Coronary artery (tissue), 2 donors: ENCODE results near the gene GSPT1.

ENCODE experiments used
- DNase-seq: peaks from one replicate; pipeline ENCODE4 v3.0.0-alpha.2; 2017; ENCODE audit warnings: low spot score
- H3K27ac ChIP-seq, 2 donors: fragments of 200-600 bp; sonication (generic); one replicate each; pipeline ENCODE4 v1.5.1; 2016 to 2019
- H3K4me3 ChIP-seq: fragments of 200-600 bp; sonication (generic); 2 replicates; pipeline ENCODE4 v1.5.1; 2016; ENCODE audit warnings: mild to moderate bottlenecking, moderate library complexity
- CTCF ChIP-seq: fragments of 200-600 bp; sonication (generic); IDR thresholded peaks from one replicate; pipeline ENCODE4 v1.5.1; 2019; ENCODE audit warnings: antibody characterized with exemption

The GSPT1 gene

GRCh38 chr16:11875721-11876120 is 40.0 kb downstream of the GSPT1 start:
- no peak for TF ChIP-seq CTCF

GRCh38 chr16:11871193-11871592 is 44.6 kb downstream of the GSPT1 start:
- Histone ChIP-seq H3K27ac (peak overlapping the region; percentile 8 to 45), H3K4me3 (no peak overlapping the region)
- no peak for TF ChIP-seq CTCF
- DNase-seq: no peak

More at GRCh38 chr16:11875721-11876120, 40.0 kb downstream of the GSPT1 start:
- H3K27ac ChIP-seq: no peak overlapping the region
- no peak overlapping the region for H3K4me3 ChIP-seq
- no peak for DNase-seq

GRCh38 chr16:11870399-11870798 is 45.4 kb downstream of the GSPT1 start:
- H3K27ac ChIP-seq: peak overlapping the region in 1 of 2 donors; percentile 5
- TF ChIP-seq CTCF: no peak
- no peak for DNase-seq
- no peak overlapping the region for H3K4me3 ChIP-seq

GRCh38 chr16:11869353-11870228 is 46.2 kb downstream of the GSPT1 start:
- DNase-seq: no peak
- peak overlapping the region; percentile 5 to 17 for H3K27ac ChIP-seq
- TF ChIP-seq CTCF: no peak

GRCh38 chr16:11868412-11868980 is 47.3 kb downstream of the GSPT1 start:
- TF ChIP-seq CTCF: no peak
- DNase-seq: no peak
- Histone ChIP-seq H3K4me3 (no peak overlapping the region), H3K27ac (no peak overlapping the region)

More at GRCh38 chr16:11869353-11870228, 46.2 kb downstream of the GSPT1 start:
- no peak overlapping the region for H3K4me3 ChIP-seq

GRCh38 chr16:11862489-11862888 is 53.3 kb downstream of the GSPT1 start:
- no peak for DNase-seq
- Histone ChIP-seq H3K4me3 (no peak overlapping the region), H3K27ac (no peak overlapping the region)
- TF ChIP-seq CTCF: no peak

- TF ChIP-seq CTCF: no peak
- H3K4me3 ChIP-seq: no peak overlapping the region
- no peak for DNase-seq
- no peak overlapping the region for H3K27ac ChIP-seq
Measured at GRCh38 chr16:11857161-11857560, 58.6 kb downstream of the GSPT1 start.
